HEK293T (cell line): ENCODE data around the gene BCL7B.
"Not testable (repeated sequence)": the region's sequence is repeated elsewhere in the genome, so short reads cannot be mapped to it uniquely, and the experiment has no call there.

ENCODE experiments used
- CTCF ChIA-PET: fragments of 350-600 bp; formaldehyde crosslinking; extraction: SDS; loops from one replicate; lab custom pipeline; 2021; ENCODE audit warnings: antibody characterized with exemption, inconsistent platforms; lab: Yijun Ruan, JAX
- POLR2A ChIA-PET: fragments of 350-600 bp; formaldehyde crosslinking; extraction: SDS; loops from one replicate; lab custom pipeline; 2020; ENCODE audit warnings: antibody characterized with exemption, inconsistent platforms; lab: Yijun Ruan, JAX
- DNase-seq: peaks from one replicate; pipeline ENCODE4 v3.0.0; 2012; ENCODE audit warnings: mixed read lengths; ENCODE audit errors: extremely low spot score
- ARNT ChIP-seq: fragments of 450-650 bp; IDR thresholded peaks from 2 replicates; pipeline ENCODE4 v1.6.1; 2017; ENCODE audit warnings: mild to moderate bottlenecking
- BHLHE40 ChIP-seq: fragments of 450-650 bp; IDR thresholded peaks from 2 replicates; pipeline ENCODE4 v1.6.1; 2016; ENCODE audit warnings: mild to moderate bottlenecking, moderate library complexity, borderline replicate concordance
- CTBP1 ChIP-seq: fragments of 450-650 bp; IDR thresholded peaks from 2 replicates; pipeline ENCODE4 v1.6.1; 2016; ENCODE audit warnings: borderline replicate concordance
- ELF4 ChIP-seq: fragments of 450-650 bp; IDR thresholded peaks from 2 replicates; pipeline ENCODE4 v1.6.1; 2017; ENCODE audit warnings: antibody characterized with exemption
- FOXA1 ChIP-seq: fragments of 450-650 bp; IDR thresholded peaks from 2 replicates; pipeline ENCODE4 v1.6.1; 2016; ENCODE audit warnings: mild to moderate bottlenecking
- FOXK2 ChIP-seq: fragments of 450-650 bp; IDR thresholded peaks from 2 replicates; pipeline ENCODE4 v1.6.1; 2016; ENCODE audit warnings: mild to moderate bottlenecking
- FOXM1 ChIP-seq: fragments of 450-650 bp; IDR thresholded peaks from 2 replicates; pipeline ENCODE4 v1.6.1; 2017; ENCODE audit warnings: mild to moderate bottlenecking, borderline replicate concordance
- HDGF ChIP-seq: fragments of 450-650 bp; IDR thresholded peaks from 2 replicates; pipeline ENCODE4 v1.6.1; 2017; ENCODE audit warnings: antibody characterized with exemption, borderline replicate concordance
- L3MBTL2 ChIP-seq: fragments of 450-650 bp; conservative IDR thresholded peaks from 2 replicates; pipeline ENCODE4 v1.6.1; 2016; ENCODE audit warnings: mild to moderate bottlenecking
- LEF1 ChIP-seq: fragments of 450-650 bp; IDR thresholded peaks from 2 replicates; pipeline ENCODE4 v1.6.1; 2017; ENCODE audit warnings: mild to moderate bottlenecking, borderline replicate concordance
- NFRKB ChIP-seq: fragments of 450-650 bp; IDR thresholded peaks from 2 replicates; pipeline ENCODE4 v1.6.1; 2016; ENCODE audit warnings: mild to moderate bottlenecking, moderate library complexity
- SP1 ChIP-seq: fragments of 450-650 bp; IDR thresholded peaks from 2 replicates; pipeline ENCODE4 v1.6.1; 2017
- SUZ12 ChIP-seq: fragments of 450-650 bp; IDR thresholded peaks from 2 replicates; pipeline ENCODE4 v1.6.1; 2016; ENCODE audit warnings: mild to moderate bottlenecking
- TARDBP ChIP-seq: fragments of 450-650 bp; IDR thresholded peaks from 2 replicates; pipeline ENCODE4 v1.6.1; 2016
- ZNF384 ChIP-seq: fragments of 450-650 bp; IDR thresholded peaks from 2 replicates; pipeline ENCODE4 v1.6.1; 2016
- TF ChIP-seq, protein P1 (sequence below): fragments of 450-650 bp; IDR thresholded peaks from 2 replicates; pipeline ENCODE4 v1.6.1; 2016

The BCL7B gene

DNA sequence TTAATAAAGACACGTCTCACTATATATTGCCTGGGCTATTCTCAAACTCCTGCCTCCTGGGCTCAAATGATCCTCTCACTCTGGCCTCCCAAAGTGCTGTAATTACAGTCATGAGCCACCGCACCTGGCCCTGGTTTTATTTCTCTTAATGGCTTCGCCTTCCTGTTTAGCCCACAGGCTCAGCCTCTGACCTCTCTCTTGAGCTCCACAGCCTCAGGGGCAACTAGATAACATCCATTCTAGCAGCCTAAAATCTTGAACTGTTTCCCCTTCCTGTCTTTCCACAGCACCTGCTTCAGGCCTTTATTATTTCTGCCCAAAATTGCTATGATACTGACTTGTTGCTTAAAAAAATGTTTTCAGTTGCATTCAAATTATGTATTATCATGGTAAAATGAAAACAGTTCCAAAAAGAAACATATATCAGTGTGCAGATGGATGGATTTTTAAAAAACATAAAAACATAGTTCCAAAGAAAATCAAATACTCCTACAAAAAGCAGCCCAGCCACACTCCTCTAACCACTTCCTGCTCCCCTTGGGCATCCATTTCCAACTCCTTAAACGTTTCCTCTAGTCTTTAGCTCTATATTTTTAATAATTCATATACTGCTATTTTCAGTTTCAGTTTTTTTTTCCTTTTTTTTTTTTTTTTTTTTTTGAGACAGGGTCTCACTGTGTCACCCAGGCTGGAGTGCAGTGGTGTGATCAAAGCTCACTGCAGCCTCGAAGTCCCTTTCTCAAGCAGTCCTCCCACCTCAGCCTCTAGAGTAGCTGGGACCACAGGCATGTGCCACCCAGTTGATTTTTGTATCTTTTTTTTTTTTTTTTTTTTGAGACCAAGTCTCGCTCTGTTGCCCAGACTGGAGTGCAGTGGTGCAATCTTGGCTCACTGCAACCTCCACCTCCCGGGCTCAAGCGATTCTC is 30.3 kb downstream of the BCL7B start:
- ChIA-PET POLR2A (interaction anchor here (0.7 kb wide), 1 partner anchor 29 kb away, joined by 4 read pairs; no protein-coding TSS in a partner anchor), CTCF (no interaction called here)
- no peak for TF ChIP-seq ELF4
- no peak for TF ChIP-seq ZNF384
- no peak for TF ChIP-seq L3MBTL2
- TF ChIP-seq SUZ12, result no peak
- no peak for DNase-seq

DNA sequence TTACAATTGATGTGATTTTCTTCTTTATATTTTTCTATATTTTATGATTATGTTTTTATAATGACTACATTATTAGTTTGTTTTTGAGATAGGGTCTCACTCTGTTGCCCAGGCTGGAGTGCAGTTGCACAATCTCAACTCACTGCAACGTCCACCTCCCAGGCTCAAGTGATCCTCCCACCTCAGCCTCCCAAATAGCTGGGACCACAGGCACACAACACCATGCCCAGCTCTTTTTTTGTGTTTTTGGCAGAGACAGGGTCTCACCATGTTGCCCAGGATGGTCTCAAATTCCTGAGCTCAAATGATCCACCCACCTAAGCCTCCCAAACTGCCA is 31.4 kb downstream of the BCL7B start:
- CTCF ChIA-PET, DNase-seq, POLR2A ChIA-PET: not testable (repeated sequence)

GRCh38 chr7:73522105-73522872 is 35.2 kb downstream of the BCL7B start, which contains the start of gene BAZ1B:
BAZ1B (minus strand) TSS chr7:73522293; CDS start chr7:73521933, 360 bp downstream.
- ChIA-PET POLR2A (interaction anchor here (0.6 to 3.2 kb wide), 26 partner anchors 8 to 217 kb away, joined by 3 to 25 read pairs (median 3); partner anchors contain the start of genes ABHD11, BCL7B and TBL2), CTCF (no interaction called here)
- DNase-seq, result peak; percentile 95
- TF ChIP-seq LEF1 (no peak), L3MBTL2 (peak; percentile 75)
- TF ChIP-seq, protein P1, sequence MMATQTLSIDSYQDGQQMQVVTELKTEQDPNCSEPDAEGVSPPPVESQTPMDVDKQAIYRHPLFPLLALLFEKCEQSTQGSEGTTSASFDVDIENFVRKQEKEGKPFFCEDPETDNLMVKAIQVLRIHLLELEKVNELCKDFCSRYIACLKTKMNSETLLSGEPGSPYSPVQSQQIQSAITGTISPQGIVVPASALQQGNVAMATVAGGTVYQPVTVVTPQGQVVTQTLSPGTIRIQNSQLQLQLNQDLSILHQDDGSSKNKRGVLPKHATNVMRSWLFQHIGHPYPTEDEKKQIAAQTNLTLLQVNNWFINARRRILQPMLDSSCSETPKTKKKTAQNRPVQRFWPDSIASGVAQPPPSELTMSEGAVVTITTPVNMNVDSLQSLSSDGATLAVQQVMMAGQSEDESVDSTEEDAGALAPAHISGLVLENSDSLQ, result peak; percentile 99

GRCh38 chr7:73521636-73522104 is 35.8 kb downstream of the BCL7B start:
- no peak for TF ChIP-seq CTBP1
- peak; percentile 15; the same call in 1 of the 2 replicates for TF ChIP-seq ARNT
- DNase-seq, result peak; percentile 69
- ChIA-PET CTCF (no interaction called here), POLR2A (interaction anchor here (0.8 to 3.2 kb wide), 17 partner anchors 8 to 217 kb away, joined by 3 to 25 read pairs (median 5); partner anchors contain the start of genes ABHD11, BCL7B and TBL2)

GRCh38 chr7:73520673-73521635 is 36.5 kb downstream of the BCL7B start:
- DNase-seq, result no peak
- TF ChIP-seq L3MBTL2 (no peak), ARNT (no peak), NFRKB (no peak), FOXA1 (no peak), BHLHE40 (no peak)
- POLR2A ChIA-PET, result interaction anchor here (1.3 to 3.2 kb wide), 5 partner anchors 36 to 61 kb away, joined by 3 to 25 read pairs (median 10); partner anchors contain the start of genes BCL7B and TBL2
- CTCF ChIA-PET, result no interaction called here

- DNase-seq, result no peak
- ChIA-PET CTCF (interaction anchor here (0.5 kb wide), 1 partner anchor 35 kb away, joined by 3 read pairs; no protein-coding TSS in a partner anchor), POLR2A (interaction anchor here (3.2 kb wide), 1 partner anchor 58 kb away, joined by 18 read pairs; the partner anchor contains the start of gene TBL2)
- TF ChIP-seq TARDBP (no peak), ZNF384 (peak; percentile 64)
These were observed 37.4 kb downstream of the BCL7B start for GRCh38 chr7:73519867-73520672.

DNA sequence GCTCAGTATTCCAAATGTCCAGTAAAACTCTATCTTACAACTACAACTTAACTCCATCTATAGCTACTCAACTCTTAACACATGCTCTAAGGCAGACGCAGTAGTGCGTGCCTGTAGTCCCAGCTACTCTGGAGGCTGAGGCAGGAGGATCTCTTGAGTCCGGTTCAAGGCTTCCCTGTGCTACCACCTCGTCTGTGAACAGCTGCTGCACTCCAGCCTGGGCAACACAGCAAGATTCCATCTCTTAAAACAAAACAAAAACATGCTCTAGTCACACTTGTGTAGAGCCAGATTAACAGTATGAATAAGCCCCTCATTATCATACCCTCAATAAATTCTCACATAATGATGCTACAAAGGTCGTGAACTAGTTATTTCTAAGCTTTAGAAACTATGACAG is 39.0 kb downstream of the BCL7B start:
- CTCF ChIA-PET, result interaction anchor here (0.5 kb wide), 1 partner anchor 67 kb away, joined by 3 read pairs; no protein-coding TSS in a partner anchor
- DNase-seq, result no peak
- POLR2A ChIA-PET, result no interaction called here
- TF ChIP-seq ARNT (no peak), L3MBTL2 (no peak), TARDBP (no peak), FOXA1 (no peak), HDGF (no peak), CTBP1 (no peak), ELF4 (no peak), BHLHE40 (no peak), LEF1 (no peak), NFRKB (no peak), FOXM1 (no peak), SP1 (no peak), FOXK2 (no peak)
- TF ChIP-seq, protein P1, result no peak
